GM18868 (cell line): ENCODE data around the gene AGAP1.

Experiments used
- ATAC-seq: cut with Tn5 transposase; IDR thresholded peaks from one replicate; pipeline ENCODE4 v1.9.1; 2021; ENCODE audit warnings: mild to moderate bottlenecking, moderate library complexity; ENCODE audit not compliant: unreplicated experiment

The AGAP1 gene

GRCh38 chr2:235703711-235704295 lies 210.0 kb downstream of the AGAP1 start:
- ATAC-seq = no peak

GRCh38 chr2:235705296-235705695 lies 211.5 kb downstream of the AGAP1 start:
- no peak for ATAC-seq

GRCh38 chr2:235706506-235706905 lies 212.7 kb downstream of the AGAP1 start:
- ATAC-seq = no peak

GRCh38 chr2:235707411-235708096 lies 213.7 kb downstream of the AGAP1 start:
- ATAC-seq = no peak

- ATAC-seq = no peak
Observed at GRCh38 chr2:235709124-235709813, 215.4 kb downstream of the AGAP1 start.

- ATAC-seq = no peak
Observed at GRCh38 chr2:235709969-235710879, 216.4 kb downstream of the AGAP1 start.

GRCh38 chr2:235710933-235711332 lies 217.1 kb downstream of the AGAP1 start:
- no peak for ATAC-seq

- ATAC-seq = no peak
Observed at GRCh38 chr2:235711527-235711926, 217.7 kb downstream of the AGAP1 start.

- ATAC-seq = no peak
Observed at GRCh38 chr2:235712176-235712575, 218.3 kb downstream of the AGAP1 start.

- ATAC-seq = no peak
Observed at GRCh38 chr2:235713189-235713588, 219.3 kb downstream of the AGAP1 start.

- ATAC-seq = no peak
Observed at GRCh38 chr2:235715601-235716000, 221.8 kb downstream of the AGAP1 start.

GRCh38 chr2:235716875-235717496 lies 223.1 kb downstream of the AGAP1 start:
- no peak for ATAC-seq

GRCh38 chr2:235719146-235719942 lies 225.5 kb downstream of the AGAP1 start:
- ATAC-seq = no peak

- ATAC-seq = no peak
Observed at GRCh38 chr2:235721625-235722024, 227.8 kb downstream of the AGAP1 start.

- no peak for ATAC-seq
Observed at GRCh38 chr2:235722869-235723268, 229.0 kb downstream of the AGAP1 start.

- ATAC-seq = no peak
Observed at GRCh38 chr2:235723371-235723770, 229.5 kb downstream of the AGAP1 start.

- no peak for ATAC-seq
Observed at GRCh38 chr2:235723811-235724465, 230.1 kb downstream of the AGAP1 start.

GRCh38 chr2:235725016-235725489 lies 231.2 kb downstream of the AGAP1 start:
- no peak for ATAC-seq

- no peak for ATAC-seq
Observed at GRCh38 chr2:235725841-235726240, 232.0 kb downstream of the AGAP1 start.
